Activated CD8-positive, alpha-beta memory T cell treated with anti-CD3 and anti-CD28 coated beads, Interleukin-2, amount 50 U/mL, for 24 hours (primary cell): ENCODE measurements around the gene CCDC85C.

Experiments used
- DNase-seq: peaks from one replicate; pipeline ENCODE4 v3.0.0-alpha.2; 2020; ENCODE audit errors: extremely low read depth

CCDC85C gene

DNA sequence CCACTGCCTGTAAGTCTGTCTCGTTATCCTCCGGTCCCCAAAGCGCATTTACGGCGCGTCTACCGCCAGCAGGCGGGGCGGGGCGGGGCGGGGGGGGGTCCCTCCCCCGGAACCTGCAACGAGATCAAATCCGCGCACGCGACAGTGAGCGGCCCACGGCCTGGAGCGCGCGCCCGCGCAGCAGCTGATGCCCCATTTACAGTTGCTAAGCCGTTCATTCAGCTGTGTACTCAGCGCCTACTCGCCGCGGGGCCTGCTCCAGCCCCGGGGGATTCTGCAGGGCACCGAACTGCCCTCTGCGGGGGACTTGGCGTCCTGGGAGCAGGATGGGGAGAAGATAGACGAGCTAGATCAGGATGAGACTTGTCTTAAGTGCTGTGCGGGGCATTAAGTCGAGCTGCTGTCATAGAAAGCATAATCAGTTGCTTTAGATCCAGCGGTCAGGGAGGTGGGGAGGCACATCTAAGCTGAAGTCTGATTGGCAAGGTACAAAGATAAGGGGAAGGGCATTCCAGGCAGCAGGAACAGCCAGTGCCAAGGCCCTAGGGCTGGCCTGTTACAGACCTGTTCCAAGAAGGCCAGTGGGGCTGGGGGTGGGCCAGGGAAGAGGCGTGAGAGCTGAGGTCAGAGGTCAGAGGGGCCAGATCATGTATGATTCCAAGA lies 1.4 kb upstream of the CCDC85C start:
- peak; percentile 32 for DNase-seq

- DNase-seq: no peak
Measured at GRCh38 chr14:99604766-99605298, 825 bp upstream of the CCDC85C start.

GRCh38 chr14:99604278-99604765 lies 315 bp upstream of the CCDC85C start:
- peak; percentile 65 for DNase-seq

GRCh38 chr14:99602788-99603415 lies 1.1 kb downstream of the CCDC85C start:
- DNase-seq: no peak

GRCh38 chr14:99602054-99602787 lies 1.8 kb downstream of the CCDC85C start:
- DNase-seq: no peak

DNA sequence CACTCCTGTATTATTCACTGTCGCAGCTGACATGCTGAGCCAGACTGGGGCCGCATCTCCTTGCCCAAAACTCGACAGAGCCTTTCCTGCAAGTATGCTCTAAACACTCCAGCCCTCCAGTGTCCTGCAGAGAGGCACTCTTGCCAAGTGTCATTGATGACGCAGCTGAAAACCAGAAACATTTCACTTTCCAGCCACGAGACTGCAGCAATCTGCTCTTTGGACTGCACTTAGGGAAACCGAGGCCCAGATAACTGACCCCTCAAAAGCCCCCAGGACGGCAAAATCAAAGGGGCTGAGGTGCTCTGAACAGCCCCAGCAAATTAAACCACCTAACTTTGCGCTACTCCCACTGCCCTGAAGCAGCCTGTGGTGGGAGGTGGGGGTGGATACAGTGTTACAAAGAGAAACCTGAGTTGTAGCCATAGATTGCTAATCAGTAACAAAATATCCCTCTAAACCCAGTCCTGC lies 2.6 kb downstream of the CCDC85C start:
- DNase-seq: no peak

GRCh38 chr14:99600232-99600888 lies 3.6 kb downstream of the CCDC85C start:
- DNase-seq: no peak

GRCh38 chr14:99599393-99599792 lies 4.6 kb downstream of the CCDC85C start:
- DNase-seq: no peak

DNA sequence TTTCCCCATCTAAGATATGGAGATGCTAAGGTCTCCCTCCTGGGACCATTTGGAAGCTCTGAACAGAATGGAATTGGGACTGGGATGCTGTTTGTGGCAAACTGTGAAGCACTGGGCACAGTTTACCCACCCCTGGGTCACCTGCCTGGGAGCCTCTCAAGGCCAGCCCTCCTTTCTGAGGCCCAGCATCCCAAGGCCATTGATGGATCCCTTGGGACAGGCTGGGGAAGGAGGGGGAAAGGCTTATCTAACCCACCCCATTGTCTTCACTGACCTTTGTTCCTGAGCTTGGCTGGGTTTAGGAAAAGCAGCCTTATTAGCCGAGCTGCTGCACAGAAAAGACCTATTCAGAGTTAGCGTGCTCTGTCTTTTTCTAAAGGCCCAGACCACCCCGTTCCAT lies 5.2 kb downstream of the CCDC85C start:
- no peak for DNase-seq

GRCh38 chr14:99597911-99598600 lies 6.0 kb downstream of the CCDC85C start:
- no peak for DNase-seq

GRCh38 chr14:99596772-99597171 lies 7.2 kb downstream of the CCDC85C start:
- no peak for DNase-seq

GRCh38 chr14:99596071-99596627 lies 7.9 kb downstream of the CCDC85C start:
- no peak for DNase-seq

DNA sequence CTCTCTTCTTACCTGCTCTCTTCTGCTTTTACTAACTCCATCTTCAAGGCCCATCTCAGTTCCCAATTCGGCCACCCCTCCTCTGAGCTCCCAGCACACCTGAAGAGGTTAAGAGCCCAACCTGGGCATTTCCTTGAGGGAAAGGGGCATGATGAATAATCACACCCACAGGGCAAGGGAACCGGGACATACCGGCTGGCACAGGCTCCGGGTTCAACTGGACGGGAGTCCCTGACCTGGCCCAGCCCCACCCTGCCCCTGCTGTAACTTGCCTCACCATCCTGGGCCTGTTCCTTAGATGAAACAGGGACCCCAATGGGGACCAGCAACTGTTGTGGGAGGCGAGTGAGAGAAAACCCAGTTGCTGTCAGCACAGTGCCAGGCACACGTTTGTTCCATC lies 8.5 kb downstream of the CCDC85C start:
- no peak for DNase-seq

DNA sequence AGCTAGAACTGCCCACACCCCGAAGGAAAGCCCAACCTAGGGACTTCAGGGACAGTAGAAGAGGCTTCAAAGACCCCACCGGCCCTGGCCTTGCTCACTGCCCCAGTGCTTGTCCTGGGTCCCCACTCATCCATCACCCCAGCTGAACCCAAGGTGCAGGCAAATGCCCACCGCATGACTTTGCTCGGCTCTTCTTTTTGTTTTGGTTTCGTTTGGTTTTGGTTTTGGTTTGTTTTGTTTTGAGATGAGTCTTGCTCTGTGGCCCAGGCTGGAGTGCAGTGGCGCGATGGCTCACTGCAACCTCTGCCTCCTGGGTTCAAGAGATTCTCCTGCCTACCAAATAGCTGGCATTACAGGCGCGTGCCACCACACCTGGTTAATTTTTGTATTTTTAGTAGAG lies 9.0 kb downstream of the CCDC85C start:
- no peak for DNase-seq

GRCh38 chr14:99593971-99594841 lies 9.8 kb downstream of the CCDC85C start:
- no peak for DNase-seq

GRCh38 chr14:99592933-99593753 lies 10.9 kb downstream of the CCDC85C start:
- no peak for DNase-seq

DNA sequence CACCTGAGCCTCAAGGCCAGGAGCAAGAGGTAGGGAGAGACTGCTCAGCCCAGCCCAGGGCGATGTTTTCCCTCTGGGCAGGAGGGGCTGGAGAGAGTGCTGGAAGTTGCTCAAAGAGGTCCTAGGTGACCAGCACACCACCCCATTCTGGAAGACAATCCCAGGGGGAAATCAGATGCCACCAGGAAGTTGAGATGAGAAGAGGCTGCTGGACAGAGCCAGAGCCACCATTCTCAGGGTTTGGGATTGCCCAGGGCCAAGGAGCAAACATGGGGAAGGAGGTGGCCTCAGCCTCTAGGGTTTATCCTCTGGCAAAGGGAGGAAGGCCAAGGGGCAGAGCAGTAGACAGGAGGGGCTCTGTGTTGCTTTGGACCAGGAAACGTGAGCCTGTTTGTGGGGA lies 11.6 kb downstream of the CCDC85C start:
- no peak for DNase-seq

DNA sequence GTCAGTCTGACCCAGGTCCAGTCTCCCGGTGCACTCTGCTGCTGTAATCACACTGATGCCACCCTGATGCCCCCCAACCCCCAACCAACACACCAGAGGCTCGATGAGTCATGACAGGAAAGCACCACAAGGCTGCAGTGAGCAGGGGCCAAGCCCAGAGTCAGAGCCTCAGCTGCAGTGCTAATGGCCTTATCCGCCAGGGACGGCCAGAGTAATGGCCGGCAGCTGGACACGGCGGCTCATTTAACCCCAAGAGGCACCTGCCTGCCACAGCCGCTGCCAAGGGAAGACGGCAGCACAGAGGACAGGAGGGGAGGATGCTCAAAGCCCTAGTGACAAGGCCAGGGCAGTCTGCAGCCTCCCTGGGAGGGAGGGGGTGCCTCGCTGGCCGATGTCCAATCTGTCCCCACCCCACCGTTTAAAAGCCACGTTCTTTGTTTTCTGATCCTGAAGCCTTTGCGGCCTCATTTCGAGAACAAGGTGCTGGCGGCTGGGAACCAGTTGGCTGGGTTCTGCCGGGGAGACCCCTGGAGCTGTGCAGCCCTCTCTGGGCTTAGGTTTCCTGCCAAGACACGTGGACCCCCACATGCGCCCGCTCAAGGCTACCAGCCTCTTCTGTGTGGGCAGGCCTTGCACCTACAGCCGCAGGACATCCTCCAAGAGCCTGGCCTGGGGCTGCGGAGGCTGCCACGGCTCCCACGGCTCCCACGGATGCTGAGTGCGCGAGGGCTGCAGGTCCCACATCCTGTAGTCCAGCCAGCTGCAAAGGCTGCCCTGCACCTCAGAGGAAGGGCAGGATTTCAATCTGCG lies 13.1 kb downstream of the CCDC85C start:
- DNase-seq: no peak
